ENCODE measurements around the gene CLDN9.

Gene CLDN9

DNA sequence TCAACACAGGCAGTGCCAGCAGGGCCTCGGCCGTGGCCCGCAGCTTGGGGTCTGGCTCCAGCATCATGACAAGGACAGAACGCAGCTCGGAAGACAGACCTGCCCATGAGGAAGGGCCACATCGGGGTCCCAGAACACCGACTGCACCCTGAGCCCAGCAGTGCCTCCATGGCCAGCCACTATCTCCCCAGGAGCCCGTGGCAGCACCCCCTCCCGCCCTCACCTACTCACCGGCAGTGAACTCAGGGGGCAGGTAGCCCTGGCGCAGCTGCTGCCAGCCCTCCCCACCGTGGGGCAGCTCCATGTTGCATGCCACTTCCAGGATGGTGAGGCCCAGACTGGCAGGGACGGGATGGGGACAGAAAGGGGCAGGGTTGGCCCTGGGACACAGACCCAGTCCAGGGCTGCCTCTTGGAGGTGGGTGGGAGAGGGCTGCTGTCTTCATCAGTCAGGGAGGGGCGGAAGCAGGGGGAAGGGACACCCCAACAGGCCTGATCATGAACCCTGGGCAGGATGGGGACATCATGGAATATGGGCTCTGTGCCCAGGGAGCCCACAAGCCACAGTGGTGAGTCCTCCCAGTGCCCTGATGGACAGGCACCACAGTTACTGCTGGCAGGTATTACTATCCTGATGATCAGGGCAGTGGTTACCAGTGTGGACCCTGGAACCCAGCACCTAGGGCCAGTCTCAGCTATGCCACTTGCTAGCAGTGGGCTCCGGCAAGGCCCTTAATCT is 38.2 kb upstream of the CLDN9 start:
- DNase-seq, result no peak

DNA sequence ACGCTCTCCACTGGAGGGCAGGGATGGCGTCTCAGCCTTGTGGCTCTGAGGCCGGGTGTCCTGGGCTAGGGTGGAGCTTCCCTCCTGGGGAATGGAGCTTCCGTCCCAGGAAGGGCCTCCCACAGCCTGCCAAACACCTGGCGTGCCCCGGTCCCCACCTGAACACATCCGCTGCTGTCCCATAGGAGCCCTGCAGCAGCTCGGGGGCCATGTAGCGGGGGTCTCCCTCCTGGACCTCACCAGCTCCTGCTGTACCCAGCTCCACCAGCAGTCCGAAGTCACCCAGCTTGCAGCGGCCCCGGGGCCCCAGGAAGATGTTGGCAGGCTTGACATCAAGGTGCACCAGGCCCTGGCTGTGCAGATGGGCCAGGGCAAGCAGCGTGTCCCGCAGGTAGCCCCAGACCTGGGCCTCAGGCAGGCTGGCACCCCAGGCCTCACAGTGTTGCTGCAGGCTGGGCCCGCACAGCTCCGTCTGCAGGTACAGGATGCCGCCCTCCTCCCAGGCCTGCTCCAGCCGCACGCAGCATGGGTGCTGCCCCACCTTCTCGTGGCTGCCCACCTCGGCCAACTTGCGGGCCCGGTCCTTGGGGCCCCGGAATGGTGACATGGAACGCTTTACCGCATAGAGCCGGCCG is 37.4 kb upstream of the CLDN9 start:
- no peak for DNase-seq

DNA sequence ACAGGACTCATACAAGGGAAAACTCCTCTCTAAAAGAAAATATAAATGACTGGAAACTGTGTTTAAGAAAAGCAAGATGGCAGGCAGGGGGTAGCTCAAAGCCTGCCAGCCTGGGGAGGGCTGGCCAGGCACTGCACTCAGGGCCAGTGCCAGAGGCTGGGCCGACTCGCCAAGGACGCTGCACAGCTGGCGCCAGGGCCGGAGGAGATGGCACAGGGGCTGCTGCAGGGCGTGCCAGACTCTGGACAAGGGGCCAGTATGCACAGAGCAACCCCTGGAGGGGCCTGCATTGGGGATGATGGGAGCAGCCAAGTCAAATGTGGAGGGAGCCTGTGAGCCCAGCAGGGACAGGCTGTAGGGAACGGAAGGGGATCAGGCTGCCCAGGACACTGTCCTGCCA is 36.5 kb upstream of the CLDN9 start:
- DNase-seq, result peak in 4 of 14 donors; percentile 5 to 64 (median 12)

DNA sequence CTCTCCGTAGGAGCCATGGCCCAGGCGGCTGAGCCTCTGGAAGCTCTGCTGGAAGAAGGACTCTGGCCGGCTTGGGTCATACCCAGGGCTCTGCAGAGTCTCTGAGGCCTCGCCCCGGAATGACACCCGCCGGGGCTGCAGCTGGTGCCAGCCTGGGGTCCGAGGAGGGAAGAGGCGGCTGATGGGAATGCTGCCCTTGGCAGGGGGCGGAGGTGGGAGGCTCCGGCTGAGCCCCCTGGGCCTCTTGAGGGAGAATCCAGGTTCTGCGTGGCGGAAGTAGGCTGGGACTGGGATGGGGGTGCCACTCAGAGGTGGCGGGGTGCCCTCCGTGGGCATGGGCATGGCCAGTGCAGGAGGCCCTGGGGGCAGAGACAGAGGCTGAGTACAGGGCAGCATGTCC is 36.0 kb upstream of the CLDN9 start:
- DNase-seq, result no peak

DNA sequence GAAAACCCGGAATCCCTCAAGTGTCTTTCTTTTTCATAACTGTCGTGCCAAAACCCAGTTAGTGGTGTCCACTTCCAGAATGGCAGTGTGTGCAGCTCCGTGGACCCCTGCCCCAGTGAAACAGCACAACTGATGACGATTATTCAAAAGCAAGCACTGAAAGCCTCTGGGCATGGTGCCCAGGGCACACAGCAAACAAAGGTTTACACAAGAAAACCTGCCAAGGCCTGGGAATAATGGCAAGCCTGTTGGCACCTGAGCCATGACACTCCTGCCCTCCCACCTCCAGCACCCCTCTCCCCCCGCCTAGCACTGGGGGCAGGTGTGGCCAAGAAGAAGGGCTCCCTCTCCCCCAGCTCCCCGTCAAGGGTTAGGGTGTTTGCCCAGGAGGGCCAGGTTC is 35.3 kb upstream of the CLDN9 start:
- peak in 3 of 14 donors; percentile 8 to 17 (median 10) for DNase-seq

DNA sequence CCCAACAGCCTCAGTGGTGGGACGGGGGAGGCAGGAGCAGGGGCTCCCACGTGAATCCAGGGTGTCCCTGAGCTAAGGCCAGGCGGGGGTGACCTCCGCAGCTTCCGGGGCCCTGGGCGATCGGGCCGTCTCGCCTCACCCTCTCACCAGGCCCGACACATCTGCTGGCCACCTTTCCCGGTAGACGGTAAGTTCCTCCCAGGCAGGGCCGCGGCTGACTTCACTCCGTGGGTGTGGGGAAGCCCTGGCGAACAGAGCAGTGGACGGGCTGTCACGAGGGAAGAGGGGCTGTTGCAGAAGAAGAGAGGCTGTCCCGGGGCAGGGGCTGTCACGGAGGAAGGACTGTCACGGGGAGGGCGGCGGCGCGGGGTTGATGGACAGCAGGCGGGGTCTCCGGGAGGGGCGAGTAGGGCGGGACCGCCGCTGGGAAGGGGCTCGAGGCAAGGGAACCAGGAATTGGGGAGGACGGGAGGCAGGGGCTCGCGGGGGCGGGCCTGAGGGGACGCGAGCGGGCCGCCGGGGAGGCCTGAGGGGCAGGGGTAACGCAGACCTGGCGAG is 33.0 kb upstream of the CLDN9 start:
- DNase-seq, result no peak

DNA sequence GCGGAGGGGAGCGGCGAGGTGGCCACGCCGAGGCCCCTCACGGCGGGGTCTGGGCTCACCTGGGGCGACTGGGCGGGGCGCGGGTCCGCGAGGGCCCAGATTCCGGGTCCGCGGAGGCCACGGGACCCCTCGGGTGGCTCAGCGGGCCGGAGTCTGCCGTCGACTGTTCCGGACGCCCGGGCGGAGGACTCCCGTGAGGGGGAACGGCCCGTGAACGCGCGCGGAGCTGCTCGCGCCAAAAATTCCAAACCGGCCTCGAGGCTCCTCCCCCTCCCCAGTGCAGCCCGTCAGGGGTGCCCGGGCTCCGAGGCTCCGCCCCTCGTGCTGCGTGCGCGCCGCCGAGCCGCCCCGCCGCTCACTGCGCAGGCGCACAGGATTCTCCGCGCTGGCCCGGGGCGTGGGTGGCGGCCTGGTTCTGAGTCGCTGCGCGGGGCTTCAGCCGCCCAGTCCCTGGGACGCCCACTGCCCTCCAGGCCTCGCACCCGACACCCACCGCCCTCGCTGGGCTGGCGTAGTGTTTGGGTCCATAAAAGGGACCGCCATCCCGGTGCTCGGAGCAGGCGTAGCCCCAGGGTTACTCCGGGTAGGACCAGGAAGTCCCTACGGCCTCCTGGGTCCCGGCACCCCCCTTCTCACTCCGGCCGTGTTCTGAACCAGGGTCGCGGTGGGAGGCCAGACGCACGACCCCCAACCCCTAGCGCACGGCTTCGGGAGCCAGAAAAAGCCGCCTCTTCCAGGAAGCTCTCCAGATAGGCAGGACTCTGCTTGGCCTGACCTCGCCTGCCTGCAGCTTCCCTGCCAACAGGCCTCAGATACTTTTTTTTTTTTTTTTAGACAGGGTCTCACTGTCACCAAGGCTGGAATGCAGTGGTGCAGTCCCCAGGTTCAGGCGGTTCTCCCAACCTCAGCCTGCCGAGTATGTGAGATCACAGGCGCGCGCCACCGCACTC is 32.2 kb upstream of the CLDN9 start, which contains the start of gene PKMYT1:
Gene PKMYT1, minus strand, starts transcription at position 220 of the 950 bp plus-strand sequence. CDS start 789 bp downstream, outside the sequence.
- DNase-seq, result peak; percentile 21 to 93 (median 82)

DNA sequence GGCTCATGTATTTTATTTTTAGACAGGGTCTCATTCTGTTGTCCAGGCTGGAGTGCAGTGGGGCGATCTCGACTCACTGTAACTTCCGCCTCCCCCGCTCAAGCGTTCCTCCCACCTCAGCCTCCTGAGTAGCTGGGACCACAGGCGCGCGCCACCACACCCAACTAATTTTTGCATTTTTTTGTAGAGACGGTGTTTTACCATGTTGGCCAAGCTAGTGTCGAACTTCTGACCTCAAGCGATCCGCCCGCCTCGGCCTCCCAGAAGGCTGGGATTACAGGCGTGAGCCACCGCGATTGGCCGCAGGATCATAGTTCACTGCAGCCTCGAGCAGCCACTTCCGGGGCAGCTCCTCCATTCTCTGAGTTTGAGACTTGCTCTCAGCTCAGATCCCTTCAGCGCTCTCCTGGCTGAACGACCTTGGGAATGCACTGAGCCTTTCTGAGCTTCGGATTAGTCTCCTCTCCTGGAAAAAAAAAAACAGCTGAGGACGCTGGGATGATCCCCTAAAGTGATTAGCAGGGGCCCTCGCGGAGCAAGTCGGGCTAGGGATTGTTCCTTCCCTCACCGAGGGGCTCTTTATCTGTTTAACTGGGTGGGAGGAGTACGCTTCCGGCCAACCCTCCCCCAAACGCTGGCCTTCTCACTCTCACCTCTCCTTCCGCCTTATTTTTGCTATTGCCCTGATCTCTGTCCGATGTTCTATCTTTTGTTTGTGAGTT is 31.4 kb upstream of the CLDN9 start:
- DNase-seq, result no peak

DNA sequence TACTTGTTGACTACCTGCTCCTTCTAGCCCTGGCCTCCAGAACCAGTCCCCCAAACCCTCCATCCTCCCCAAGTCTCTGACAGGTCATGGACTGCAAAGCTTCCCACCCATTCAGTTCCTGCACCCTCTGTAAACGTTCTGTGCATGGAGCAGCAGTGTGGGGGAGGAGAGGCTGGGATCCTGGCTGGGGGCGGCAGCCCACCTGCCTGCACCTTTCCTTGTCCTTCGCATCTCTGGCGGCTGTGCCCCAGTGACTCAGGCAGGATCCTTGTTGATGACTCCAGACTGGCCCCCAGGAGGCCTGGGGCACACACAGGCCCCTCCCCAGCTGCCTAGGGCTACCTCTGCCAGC is 30.8 kb upstream of the CLDN9 start:
- DNase-seq, result no peak

DNA sequence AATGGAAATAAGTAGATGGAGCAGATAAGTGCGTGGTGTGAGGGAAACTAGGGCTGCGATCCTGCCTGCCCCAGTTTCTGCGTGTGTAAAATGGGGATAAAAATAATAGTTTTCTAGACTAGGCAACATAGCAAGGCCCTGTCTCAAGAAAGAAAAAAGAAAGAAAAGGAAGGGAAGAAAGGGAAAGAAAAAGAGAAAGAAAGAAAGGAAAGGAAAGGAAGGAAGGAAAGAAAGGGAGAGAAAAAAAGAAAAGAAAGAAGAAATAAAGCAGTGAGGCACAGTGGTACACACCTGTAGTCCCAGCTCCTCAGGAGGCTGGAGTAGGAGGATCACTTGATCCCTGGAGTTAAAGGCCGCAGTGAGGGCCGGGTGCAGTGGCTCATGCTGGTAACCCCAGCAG is 30.3 kb upstream of the CLDN9 start:
- DNase-seq, result no peak

DNA sequence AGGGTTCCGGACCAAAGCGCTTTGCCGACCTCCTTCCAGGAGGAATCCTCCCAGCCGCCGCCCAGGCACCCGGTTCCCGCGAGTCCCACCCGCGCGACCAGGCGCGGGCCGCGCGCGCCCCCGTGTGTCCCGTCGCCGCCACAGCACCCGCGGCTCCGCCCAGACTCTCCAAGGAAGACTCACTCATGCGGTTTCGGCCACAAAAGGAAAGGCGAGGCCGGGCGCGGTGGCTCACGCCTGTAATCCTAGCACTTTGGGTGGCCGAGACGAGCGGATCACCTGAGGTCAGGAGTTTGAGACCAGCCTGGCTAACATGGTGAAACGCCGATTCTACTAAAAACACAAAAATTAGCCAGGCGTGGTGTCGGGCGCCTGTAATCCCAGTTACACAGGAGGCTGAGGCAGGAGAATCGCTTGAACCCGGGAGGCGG is 29.0 kb upstream of the CLDN9 start:
- DNase-seq, result peak in 13 of 14 donors; percentile 30 to 80 (median 60)

DNA sequence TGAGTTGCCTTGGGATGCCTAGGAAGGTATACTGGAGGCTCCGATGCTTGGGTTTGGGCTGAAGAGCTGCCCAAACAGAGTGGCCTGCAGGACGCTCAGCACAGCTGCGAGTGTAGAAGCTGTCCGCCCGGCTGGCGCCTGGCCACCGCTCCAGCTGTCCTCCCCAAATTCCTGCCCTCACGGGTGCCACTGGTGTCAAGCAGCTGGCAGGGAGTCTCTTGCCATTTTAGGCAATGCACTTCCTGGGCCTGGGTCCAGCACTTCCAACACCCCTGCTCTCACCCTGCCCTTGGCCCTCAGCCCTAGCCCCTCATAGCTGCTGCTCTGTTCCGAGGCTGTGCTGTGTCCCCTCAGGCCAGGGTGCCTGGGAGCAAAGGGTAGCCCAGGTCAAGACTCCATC is 27.3 kb upstream of the CLDN9 start:
- peak in 1 of 14 donors; percentile 44 for DNase-seq

DNA sequence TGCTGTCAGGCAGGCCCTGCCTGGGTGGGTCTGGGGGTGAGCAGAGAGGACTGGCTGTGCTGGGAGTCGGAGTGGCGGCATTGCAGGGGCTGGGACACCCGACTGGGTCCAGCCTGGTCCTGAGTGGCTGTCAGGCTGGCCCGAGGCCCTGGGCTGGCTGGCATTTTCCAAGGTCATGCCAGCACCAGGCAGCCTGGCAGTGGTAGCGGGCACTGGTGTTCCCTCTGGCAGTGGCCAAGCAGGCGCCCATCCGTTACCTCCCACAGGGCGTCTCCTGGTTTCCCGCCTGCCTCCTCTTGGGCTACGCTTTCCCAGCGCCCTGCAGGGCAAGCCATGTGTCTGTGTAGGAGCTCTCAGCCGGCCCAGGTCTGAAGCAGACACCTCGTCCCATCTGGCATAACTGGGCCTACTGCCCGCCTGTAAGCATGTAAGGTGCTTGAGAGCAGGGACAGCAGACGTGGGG is 26.8 kb upstream of the CLDN9 start:
- peak in 5 of 14 donors; percentile 16 to 95 (median 29) for DNase-seq

DNA sequence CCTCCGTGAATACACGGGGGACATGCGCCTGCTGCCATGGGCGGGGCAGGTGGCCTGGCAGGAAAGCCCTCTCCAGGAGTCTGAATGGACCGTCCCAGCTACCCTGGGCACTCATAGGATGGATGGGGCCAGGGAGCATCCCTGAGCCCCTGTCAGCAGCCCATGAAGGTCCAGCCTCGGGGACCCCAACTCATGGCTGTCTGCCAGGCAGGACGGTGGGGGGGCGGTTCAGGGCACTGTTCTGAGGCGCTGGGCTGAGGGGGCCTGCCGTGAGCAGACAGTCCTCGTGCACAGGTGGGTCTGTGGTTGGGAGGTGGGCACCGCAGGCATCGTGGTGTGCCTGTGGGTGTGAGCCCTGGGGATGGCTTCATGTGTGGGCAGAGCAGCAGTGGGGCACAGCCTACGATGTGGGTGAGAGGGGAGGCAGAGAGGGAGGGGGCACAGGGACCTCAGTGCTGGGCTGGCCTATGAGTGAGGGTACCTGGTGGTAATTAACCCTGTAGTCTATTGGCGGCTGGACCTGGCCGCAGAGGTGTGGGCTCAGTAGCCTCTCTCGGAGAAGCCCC is 26.0 kb upstream of the CLDN9 start:
- DNase-seq, result no peak

DNA sequence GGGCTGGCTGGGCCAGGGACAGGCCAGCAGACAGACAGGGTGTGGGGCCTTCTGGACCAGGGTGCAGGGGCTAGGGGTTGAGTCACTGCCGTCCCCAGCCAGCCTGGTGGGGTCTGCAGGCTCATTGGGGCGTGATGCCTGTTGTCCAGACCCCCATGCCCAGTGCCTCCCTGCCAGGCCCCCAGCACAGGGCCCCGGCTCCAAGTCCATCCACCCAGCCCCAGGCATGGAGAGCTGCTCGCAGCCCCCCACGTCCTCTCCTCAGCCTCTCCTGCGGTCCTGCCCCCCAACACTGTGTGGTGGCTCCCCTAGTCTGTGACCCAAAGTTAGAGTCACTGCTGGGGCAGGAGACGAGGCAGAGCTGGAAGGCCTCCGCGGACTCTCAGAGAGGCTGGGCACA is 25.4 kb upstream of the CLDN9 start:
- no peak for DNase-seq

DNA sequence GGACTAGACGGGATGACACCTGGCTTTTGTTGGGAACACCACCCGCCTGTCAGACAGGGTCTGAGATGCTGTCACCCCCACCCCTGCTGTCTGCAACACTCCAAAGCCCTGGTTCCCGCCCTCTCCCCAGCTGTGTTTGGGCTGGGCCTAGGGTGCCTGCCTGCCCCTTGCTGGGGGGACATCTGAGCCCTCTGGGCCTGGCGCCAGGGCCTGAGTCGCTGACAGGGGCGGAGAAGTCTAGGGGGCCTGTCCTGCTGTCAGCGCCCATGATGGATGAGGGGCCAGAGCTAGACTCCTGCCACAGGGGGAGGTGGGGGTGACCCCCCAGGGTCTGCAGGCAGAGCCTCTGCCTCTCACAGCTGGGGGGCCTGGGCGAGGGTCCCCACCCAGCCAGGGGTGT is 24.9 kb upstream of the CLDN9 start:
- no peak for DNase-seq

DNA sequence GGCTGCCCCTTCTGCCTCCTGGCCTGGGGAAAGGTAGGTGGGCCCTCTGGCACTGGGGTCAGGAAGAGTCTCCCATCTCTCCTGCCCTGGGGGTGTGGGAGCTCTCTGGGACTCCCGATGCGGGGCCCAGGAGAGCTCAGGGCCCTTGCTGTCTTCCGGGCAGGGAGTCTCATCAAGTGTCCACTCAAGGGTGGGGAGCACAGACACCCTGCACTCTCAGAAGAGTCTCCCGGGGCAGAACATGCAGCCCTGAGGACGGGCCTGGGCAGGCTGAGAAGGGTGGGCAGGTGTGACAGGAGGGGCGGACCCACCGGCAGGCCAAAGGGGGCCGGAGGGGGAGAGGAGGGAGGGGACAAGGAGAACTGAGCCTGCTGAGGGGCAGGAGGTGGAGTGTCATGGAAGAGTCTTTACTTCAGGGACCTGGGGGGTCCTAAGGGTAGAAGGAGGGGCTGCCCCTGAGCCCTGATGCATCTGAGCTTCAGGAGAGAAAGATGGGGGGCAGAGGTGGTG is 24.1 kb upstream of the CLDN9 start:
- DNase-seq, result no peak

DNA sequence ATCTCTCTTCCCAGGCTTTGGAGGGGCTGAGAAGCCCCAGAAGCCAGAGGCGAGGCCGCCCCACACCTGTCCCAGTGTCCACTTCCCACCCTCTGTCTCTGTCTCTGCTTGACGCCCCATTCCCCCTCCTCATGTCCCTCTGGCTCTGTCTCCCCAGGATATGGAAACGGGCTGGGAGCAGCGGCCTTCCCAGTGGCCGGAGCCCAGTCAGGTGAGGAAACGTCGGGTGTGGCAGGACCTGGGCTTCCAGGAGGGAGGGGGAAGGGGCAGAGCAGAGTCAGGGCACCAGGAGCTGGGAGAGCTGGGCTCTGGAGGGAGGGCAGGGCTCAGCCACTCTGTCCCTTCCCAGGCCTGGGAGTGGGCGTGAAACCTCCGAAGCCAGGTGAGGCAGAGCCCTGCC is 21.8 kb upstream of the CLDN9 start:
- no peak for DNase-seq

DNA sequence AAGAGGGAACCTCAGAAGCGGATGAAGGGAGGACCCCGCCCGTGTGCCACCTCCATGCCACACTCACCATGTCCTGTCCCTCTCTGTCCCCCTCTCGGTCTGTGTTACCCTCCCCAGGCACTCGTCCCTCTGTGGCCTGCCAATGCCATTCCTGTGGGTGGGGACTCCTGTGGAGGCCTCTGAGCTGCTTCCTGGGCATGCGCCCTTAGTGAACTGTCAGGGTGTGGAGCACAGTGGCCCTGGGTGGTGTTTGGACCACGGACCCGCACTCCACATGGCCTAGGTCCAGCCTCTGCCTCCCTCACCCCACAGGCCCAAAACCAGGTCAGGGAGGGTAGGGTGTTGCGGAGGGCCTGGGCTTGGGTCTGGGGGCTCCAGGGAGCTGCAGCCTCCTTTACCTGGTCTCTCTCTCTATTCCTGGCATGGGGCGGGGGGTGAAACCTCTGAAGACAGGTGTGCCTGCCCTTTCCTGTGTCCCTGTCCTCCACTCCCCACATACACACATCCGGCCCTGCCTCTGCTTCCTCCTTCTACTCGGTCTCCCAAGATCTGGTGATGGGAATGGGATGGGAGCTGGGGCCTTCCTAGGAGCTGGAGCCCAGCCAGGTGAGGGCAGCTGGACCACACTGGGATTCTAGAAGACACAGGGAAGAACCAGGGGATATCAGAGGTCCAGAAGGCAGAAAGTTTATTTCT is 21.0 kb upstream of the CLDN9 start:
- no peak for DNase-seq

DNA sequence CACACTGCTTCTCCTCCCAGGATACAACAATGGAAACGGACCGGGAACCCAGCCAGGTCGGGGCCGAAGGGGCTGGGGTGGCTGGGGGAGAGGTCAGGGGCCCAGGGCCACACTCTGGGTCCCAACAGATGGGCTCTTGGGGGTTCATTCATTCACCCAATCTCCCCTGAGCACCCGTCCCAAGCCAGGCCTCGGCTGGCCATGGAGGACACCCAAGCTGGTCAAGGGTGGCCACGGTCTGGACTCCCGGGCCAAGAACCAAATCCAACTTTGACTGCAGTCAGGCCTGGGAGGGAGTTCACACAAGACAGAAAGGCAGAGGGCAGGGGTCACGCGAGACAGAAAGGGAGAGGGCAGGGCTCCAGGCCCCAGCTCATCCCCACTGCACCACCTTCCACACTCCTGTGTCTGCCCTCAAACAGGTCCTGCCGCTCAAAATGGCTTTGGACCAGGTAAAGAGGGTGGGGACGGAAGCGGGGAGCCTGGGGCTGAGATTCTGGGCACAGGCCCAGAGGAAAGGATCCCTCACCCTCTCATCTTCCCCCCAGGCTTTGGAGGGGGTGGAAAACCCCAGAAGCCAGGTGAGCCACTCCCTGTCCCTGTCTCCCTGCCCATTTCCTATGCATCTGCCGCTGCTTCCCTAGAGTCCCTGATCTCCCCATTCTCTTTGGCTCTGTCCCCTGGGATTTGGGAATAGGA is 20.2 kb upstream of the CLDN9 start:
- DNase-seq, result no peak

Measured in C1 segment of cervical spinal cord (tissue), 14 donors.